Measurements from ENCODE around the gene CSMD2.

Gene CSMD2

GRCh38 chr1:34078383-34078782, 86.6 kb downstream of the CSMD2 start:
- Histone ChIP-seq H3K4me3 (ENCODE audit: low read depth in 1 of 2, low read length in 2 of 2) (no peak overlapping the region), H3K9ac (ENCODE audit: low read depth, low read length) (no peak overlapping the region), H3K36me3 (ENCODE audit: insufficient read depth, low read length) (no peaks in the 10 kb centered on the region), H3K79me2 (ENCODE audit: insufficient read depth, low read length) (no peaks in the 10 kb centered on the region), H3K27me3 (ENCODE audit: insufficient read depth, low read length, poor library complexity) (no peaks in the 10 kb centered on the region), H2AFZ (ENCODE audit: low read depth, low read length) (no peak overlapping the region), H3K4me2 (ENCODE audit: insufficient read depth, low read length) (no peak overlapping the region), H3K4me1 (ENCODE audit: insufficient read depth, low read length) (no peaks in the 10 kb centered on the region), H3K9me3 (ENCODE audit: insufficient read depth, low read length, severe bottlenecking) (no peaks in the 10 kb centered on the region), H3K27ac (ENCODE audit: low read length) (no peak overlapping the region), H4K20me1 (ENCODE audit: insufficient read depth, low read length) (no peaks in the 10 kb centered on the region)
- ATAC-seq (ENCODE audit: insufficient read depth, low read depth) (no peak), DNase-seq (no peak)
- TF ChIP-seq EZH2 (IDR thresholded peaks at IDR 0.05; ENCODE audit: borderline replicate concordance, low read depth, low read length, severe bottlenecking) (no peak), CTCF (IDR thresholded peaks at IDR 0.05; ENCODE audit: borderline replicate concordance, extremely low read depth, low read length, poor library complexity, severe bottlenecking) (no peak)

- Histone ChIP-seq H3K27ac (ENCODE audit: low read length) (no peak overlapping the region), H3K36me3 (ENCODE audit: insufficient read depth, low read length) (no peaks in the 10 kb centered on the region), H3K4me3 (ENCODE audit: low read depth in 1 of 2, low read length in 2 of 2) (no peak overlapping the region), H4K20me1 (ENCODE audit: insufficient read depth, low read length) (no peaks in the 10 kb centered on the region), H3K4me2 (ENCODE audit: insufficient read depth, low read length) (no peak overlapping the region), H3K79me2 (ENCODE audit: insufficient read depth, low read length) (no peaks in the 10 kb centered on the region), H2AFZ (ENCODE audit: low read depth, low read length) (no peak overlapping the region), H3K4me1 (ENCODE audit: insufficient read depth, low read length) (no peaks in the 10 kb centered on the region), H3K27me3 (ENCODE audit: insufficient read depth, low read length, poor library complexity) (no peaks in the 10 kb centered on the region), H3K9ac (ENCODE audit: low read depth, low read length) (no peak overlapping the region), H3K9me3 (ENCODE audit: insufficient read depth, low read length, severe bottlenecking) (no peaks in the 10 kb centered on the region)
- no peak for ATAC-seq (ENCODE audit: insufficient read depth, low read depth)
- TF ChIP-seq CTCF (IDR thresholded peaks at IDR 0.05; ENCODE audit: borderline replicate concordance, extremely low read depth, low read length, poor library complexity, severe bottlenecking) (no peak), EZH2 (IDR thresholded peaks at IDR 0.05; ENCODE audit: borderline replicate concordance, low read depth, low read length, severe bottlenecking) (no peak)
- DNase-seq, result no peak
Measured at GRCh38 chr1:34075576-34075975, 89.5 kb downstream of the CSMD2 start.

- Histone ChIP-seq H3K27me3 (ENCODE audit: insufficient read depth, low read length, poor library complexity) (peaks cover 3% of the 10 kb centered on the region), H2AFZ (ENCODE audit: low read depth, low read length) (no peak overlapping the region), H3K36me3 (ENCODE audit: insufficient read depth, low read length) (no peaks in the 10 kb centered on the region), H3K9ac (ENCODE audit: low read depth, low read length) (no peak overlapping the region), H3K4me1 (ENCODE audit: insufficient read depth, low read length) (no peaks in the 10 kb centered on the region), H3K4me3 (ENCODE audit: low read depth in 1 of 2, low read length in 2 of 2) (no peak overlapping the region), H4K20me1 (ENCODE audit: insufficient read depth, low read length) (no peaks in the 10 kb centered on the region), H3K9me3 (ENCODE audit: insufficient read depth, low read length, severe bottlenecking) (no peaks in the 10 kb centered on the region), H3K27ac (ENCODE audit: low read length) (no peak overlapping the region), H3K79me2 (ENCODE audit: insufficient read depth, low read length) (no peaks in the 10 kb centered on the region), H3K4me2 (ENCODE audit: insufficient read depth, low read length) (no peak overlapping the region)
- DNase-seq (no peak), ATAC-seq (ENCODE audit: insufficient read depth, low read depth) (no peak)
- no peak for TF ChIP-seq CTCF (IDR thresholded peaks at IDR 0.05; ENCODE audit: borderline replicate concordance, extremely low read depth, low read length, poor library complexity, severe bottlenecking)
- no peak for TF ChIP-seq EZH2 (IDR thresholded peaks at IDR 0.05; ENCODE audit: borderline replicate concordance, low read depth, low read length, severe bottlenecking)
Measured at GRCh38 chr1:34073028-34073695, 91.9 kb downstream of the CSMD2 start.
